Panc1 (cell line): Measurements from ENCODE around the gene VSNL1. TPM values are rescaled to one million over a fixed set of nuclear protein-coding genes. Genes with fewer than 3 reads are reported as not detected.

Experiments
- ATAC-seq: fragments of 200-7000 bp; cut with Tn5 transposase; 2 replicates; pipeline ENCODE4 v1.9.1; 2020; ENCODE audit warnings: mild to moderate bottlenecking, moderate library complexity
- BruUV-seq: library from RNA; stranded (reverse); fragments of 400-500 nt; replicated peaks from 2 replicates; lab custom pipeline; 2021; lab: Mats Ljungman, UMichigan
- CTCF ChIA-PET: fragments of 300-600 bp; sonication (Branson Sonifier 250); formaldehyde crosslinking; loops from one replicate; lab custom pipeline; 2022; ENCODE audit warnings: antibody characterized with exemption; lab: Charles Lee
- POLR2A ChIA-PET: fragments of 300-600 bp; sonication (Branson Sonifier 250); formaldehyde crosslinking; loops from one replicate; lab custom pipeline; 2022; ENCODE audit warnings: antibody characterized with exemption; lab: Charles Lee
- DNase-seq: peaks from one replicate; pipeline ENCODE4 v3.0.0-alpha.2; 2010; ENCODE audit warnings: low read depth, low spot score
- H3K27ac ChIP-seq: 2 replicates; pipeline ENCODE4 v1.5.1; 2011; ENCODE audit warnings: mild to moderate bottlenecking, low read length, inconsistent platforms
- H3K27me3 ChIP-seq: fragments of 200-500 bp; sonication (Bioruptor generic); 2 replicates; pipeline ENCODE4 v1.6.0; 2014; ENCODE audit warnings: low read length, inconsistent platforms; ENCODE audit not compliant: control insufficient read depth, insufficient read depth
- H3K36me3 ChIP-seq: fragments of 200-500 bp; sonication (Bioruptor generic); 2 replicates; pipeline ENCODE4 v1.5.1; 2014; ENCODE audit warnings: inconsistent platforms, mild to moderate bottlenecking, low read length, moderate library complexity; ENCODE audit not compliant: control insufficient read depth, insufficient read depth
- H3K4me1 ChIP-seq: 2 replicates; pipeline ENCODE4 v1.5.1; 2011; ENCODE audit warnings: inconsistent platforms, mild to moderate bottlenecking, low read length, moderate library complexity; ENCODE audit not compliant: control insufficient read depth, insufficient read depth
- H3K4me3 ChIP-seq, 2 experiments: 2 replicates each; pipeline ENCODE4 v1.5.1; 2011 to 2012; ENCODE audit warnings: low read depth in 2 of 2, low read length in 2 of 2, mild to moderate bottlenecking in 2 of 2, inconsistent platforms in 1 of 2, moderate library complexity in 1 of 2
- H3K9me3 ChIP-seq: fragments of 200-500 bp; sonication (Bioruptor generic); 2 replicates; pipeline ENCODE4 v1.5.1; 2014; ENCODE audit warnings: low read depth, mild to moderate bottlenecking, inconsistent platforms, low read length, moderate library complexity; ENCODE audit not compliant: control insufficient read depth, insufficient read depth
- CTCF ChIP-seq: fragments of 450-650 bp; IDR thresholded peaks from 2 replicates; pipeline ENCODE4 v1.5.1; 2017; ENCODE audit warnings: mild to moderate bottlenecking
- POLR2AphosphoS5 ChIP-seq: IDR thresholded peaks from 2 replicates; pipeline ENCODE4 v1.6.1; 2012; ENCODE audit warnings: mild to moderate bottlenecking, low read depth, low read length, moderate library complexity
- SIN3A ChIP-seq: IDR thresholded peaks from 2 replicates; pipeline ENCODE4 v1.6.1; 2012; ENCODE audit warnings: low read depth, mild to moderate bottlenecking, low read length, moderate library complexity, borderline replicate concordance; ENCODE audit not compliant: insufficient read depth
- TCF7L2 ChIP-seq: IDR thresholded peaks from 2 replicates; pipeline ENCODE4 v1.6.1; 2011; ENCODE audit warnings: mild to moderate bottlenecking, low read depth, low read length, inconsistent platforms
- in situ Hi-C: cut with HindIII; loops from 2 replicates; pipeline ENCODE4 v1.10.0; 2016; ENCODE audit warnings: low sequenced_read_pairs, low pct_unique_long_range_greater_than_20kb
- intact Hi-C: fragments of 100-400 bp; cut with micrococcal nuclease; formaldehyde crosslinking; loops from one replicate; pipeline ENCODE4 v1.10.0; 2022; ENCODE audit not compliant: unreplicated experiment
- total RNA-seq: library from RNA; stranded (reverse); gene quantifications from one replicate; pipeline ENCODE4 v1.2.1, GENCODE V29; 2021; ENCODE audit not compliant: unreplicated experiment
- TF ChIP-seq, protein P1 (sequence below), 2 experiments: IDR thresholded peaks; 2 replicates each; pipeline ENCODE4 v1.6.1; 2011 to 2012; ENCODE audit warnings: low read depth in 2 of 2, control low read depth in 1 of 2, low read length in 1 of 2, mild to moderate bottlenecking in 1 of 2, moderate library complexity in 1 of 2; ENCODE audit not compliant: insufficient read depth in 1 of 2

VSNL1 gene
- total RNA-seq, 1 experiment from 2014 or later = not detected

GRCh38 chr2:17637131-17637906 lies 96.8 kb downstream of the VSNL1 start:
- TF ChIP-seq POLR2AphosphoS5 (no peak), SIN3A (no peak), CTCF (no peak), TCF7L2 (no peak)
- TF ChIP-seq, protein P1, sequence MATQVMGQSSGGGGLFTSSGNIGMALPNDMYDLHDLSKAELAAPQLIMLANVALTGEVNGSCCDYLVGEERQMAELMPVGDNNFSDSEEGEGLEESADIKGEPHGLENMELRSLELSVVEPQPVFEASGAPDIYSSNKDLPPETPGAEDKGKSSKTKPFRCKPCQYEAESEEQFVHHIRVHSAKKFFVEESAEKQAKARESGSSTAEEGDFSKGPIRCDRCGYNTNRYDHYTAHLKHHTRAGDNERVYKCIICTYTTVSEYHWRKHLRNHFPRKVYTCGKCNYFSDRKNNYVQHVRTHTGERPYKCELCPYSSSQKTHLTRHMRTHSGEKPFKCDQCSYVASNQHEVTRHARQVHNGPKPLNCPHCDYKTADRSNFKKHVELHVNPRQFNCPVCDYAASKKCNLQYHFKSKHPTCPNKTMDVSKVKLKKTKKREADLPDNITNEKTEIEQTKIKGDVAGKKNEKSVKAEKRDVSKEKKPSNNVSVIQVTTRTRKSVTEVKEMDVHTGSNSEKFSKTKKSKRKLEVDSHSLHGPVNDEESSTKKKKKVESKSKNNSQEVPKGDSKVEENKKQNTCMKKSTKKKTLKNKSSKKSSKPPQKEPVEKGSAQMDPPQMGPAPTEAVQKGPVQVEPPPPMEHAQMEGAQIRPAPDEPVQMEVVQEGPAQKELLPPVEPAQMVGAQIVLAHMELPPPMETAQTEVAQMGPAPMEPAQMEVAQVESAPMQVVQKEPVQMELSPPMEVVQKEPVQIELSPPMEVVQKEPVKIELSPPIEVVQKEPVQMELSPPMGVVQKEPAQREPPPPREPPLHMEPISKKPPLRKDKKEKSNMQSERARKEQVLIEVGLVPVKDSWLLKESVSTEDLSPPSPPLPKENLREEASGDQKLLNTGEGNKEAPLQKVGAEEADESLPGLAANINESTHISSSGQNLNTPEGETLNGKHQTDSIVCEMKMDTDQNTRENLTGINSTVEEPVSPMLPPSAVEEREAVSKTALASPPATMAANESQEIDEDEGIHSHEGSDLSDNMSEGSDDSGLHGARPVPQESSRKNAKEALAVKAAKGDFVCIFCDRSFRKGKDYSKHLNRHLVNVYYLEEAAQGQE (IDR thresholded peaks at IDR 0.05; ENCODE audit: insufficient read depth in 1 of 2, low read depth in 2 of 2, low read length in 1 of 2) = no peak
- ATAC-seq (no peak), DNase-seq (no peak)
- intact Hi-C loops = no loop called here
- ChIA-PET POLR2A (no interaction called here), CTCF (no interaction called here)
- in situ Hi-C loops = no loop called here
- Histone ChIP-seq H3K36me3 (no peaks in the 10 kb centered on the region), H3K9me3 (no peaks in the 10 kb centered on the region), H3K27ac (no peak overlapping the region), H3K4me1 (no peaks in the 10 kb centered on the region), H3K4me3 (no peak overlapping the region), H3K27me3 (no peaks in the 10 kb centered on the region)
- no TSS peak for BruUV-seq

GRCh38 chr2:17638196-17638743 lies 97.8 kb downstream of the VSNL1 start:
- no peak for ATAC-seq
- Histone ChIP-seq H3K36me3 (no peaks in the 10 kb centered on the region), H3K27ac (no peak overlapping the region), H3K4me3 (no peak overlapping the region), H3K4me1 (peaks cover 1% of the 10 kb centered on the region), H3K9me3 (no peaks in the 10 kb centered on the region), H3K27me3 (no peaks in the 10 kb centered on the region)
- BruUV-seq = no TSS peak
- intact Hi-C loops = no loop called here
- ChIA-PET POLR2A (no interaction called here), CTCF (no interaction called here)
- no peak for DNase-seq
- in situ Hi-C loops = no loop called here
- TF ChIP-seq SIN3A (no peak), CTCF (no peak), POLR2AphosphoS5 (no peak), TCF7L2 (no peak)
- TF ChIP-seq, protein P1 (IDR thresholded peaks at IDR 0.05; ENCODE audit: insufficient read depth in 1 of 2, low read depth in 2 of 2, low read length in 1 of 2) = no peak
